ENCODE results near the gene E2F2. TPM values are rescaled to one million over a fixed set of nuclear protein-coding genes. Genes with fewer than 3 reads are reported as not detected.
A peak's percentile ranks its signal among the peaks of the same experiment; 100 is the strongest.

The E2F2 gene
- total RNA-seq, 6 donors from 2014 or later = 0.69 to 1.9 (median 1.1) TPM

DNA sequence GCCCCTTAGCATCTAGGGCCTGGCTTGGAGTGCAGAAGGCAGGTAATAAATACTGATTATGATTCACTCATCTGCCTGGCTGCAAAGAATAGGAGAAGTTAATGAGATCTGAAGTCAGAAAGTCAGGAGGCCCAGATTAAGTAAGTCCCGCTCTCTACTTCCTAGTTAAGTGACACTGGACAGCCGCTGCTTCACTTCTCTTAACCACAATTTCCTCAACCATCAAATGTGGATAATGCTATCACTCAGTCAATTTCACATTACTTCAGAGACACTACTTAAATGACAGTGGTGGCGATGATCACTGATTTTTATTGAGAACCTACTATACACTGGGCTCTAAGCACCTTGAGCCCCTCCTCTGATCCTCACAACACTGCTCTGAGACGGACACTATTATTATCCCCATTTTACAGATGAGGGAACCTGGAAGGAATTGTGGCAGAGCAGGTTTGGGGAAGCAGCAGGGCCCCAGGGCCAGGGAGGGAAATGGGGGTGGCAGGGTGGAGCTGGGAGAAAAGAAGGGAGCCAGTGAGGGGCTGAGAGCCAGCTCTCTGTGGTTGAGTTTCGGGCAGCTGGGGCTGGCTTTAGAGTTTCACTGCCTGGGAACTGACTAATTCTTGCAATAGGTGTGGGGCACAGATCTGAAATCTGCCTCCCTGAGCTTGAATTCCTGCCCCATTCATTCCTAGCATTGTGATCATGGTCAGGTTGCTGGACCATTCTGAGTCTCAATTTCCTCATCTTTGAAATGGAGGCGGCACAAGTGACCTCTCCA, 2.4 kb upstream of the E2F2 start:
- H3K4me1 ChIP-seq = peaks cover 32 to 51% (median 36%) of the 10 kb centered on the region in 4 donors
- H3K27me3 ChIP-seq = no peaks in the 10 kb centered on the region
- WGBS, 2 donors = 56 to 79% methylated on average over 6 of the region's 6 CpGs
- no peak for TF ChIP-seq EP300 (IDR thresholded peaks at IDR 0.05)
- no peak for TF ChIP-seq POLR2AphosphoS5 (IDR thresholded peaks at IDR 0.05)
- no peak for TF ChIP-seq POLR2A (IDR thresholded peaks at IDR 0.05)
- TF ChIP-seq, protein P1, sequence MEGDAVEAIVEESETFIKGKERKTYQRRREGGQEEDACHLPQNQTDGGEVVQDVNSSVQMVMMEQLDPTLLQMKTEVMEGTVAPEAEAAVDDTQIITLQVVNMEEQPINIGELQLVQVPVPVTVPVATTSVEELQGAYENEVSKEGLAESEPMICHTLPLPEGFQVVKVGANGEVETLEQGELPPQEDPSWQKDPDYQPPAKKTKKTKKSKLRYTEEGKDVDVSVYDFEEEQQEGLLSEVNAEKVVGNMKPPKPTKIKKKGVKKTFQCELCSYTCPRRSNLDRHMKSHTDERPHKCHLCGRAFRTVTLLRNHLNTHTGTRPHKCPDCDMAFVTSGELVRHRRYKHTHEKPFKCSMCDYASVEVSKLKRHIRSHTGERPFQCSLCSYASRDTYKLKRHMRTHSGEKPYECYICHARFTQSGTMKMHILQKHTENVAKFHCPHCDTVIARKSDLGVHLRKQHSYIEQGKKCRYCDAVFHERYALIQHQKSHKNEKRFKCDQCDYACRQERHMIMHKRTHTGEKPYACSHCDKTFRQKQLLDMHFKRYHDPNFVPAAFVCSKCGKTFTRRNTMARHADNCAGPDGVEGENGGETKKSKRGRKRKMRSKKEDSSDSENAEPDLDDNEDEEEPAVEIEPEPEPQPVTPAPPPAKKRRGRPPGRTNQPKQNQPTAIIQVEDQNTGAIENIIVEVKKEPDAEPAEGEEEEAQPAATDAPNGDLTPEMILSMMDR (IDR thresholded peaks at IDR 0.05) = no peak
- peak overlapping the region in 3 of 4 donors; percentile 39 to 74 (median 62) for H3K27ac ChIP-seq
- no peak overlapping the region for H3K4me3 ChIP-seq
- ATAC-seq (ENCODE audit: low FRiP score in 2 of 2) = peak; percentile 26 to 41
- peak in 1 of 2 donors; percentile 65 for DNase-seq
- no peaks in the 10 kb centered on the region for H3K9me3 ChIP-seq
- H3K36me3 ChIP-seq = no peaks in the 10 kb centered on the region

DNA sequence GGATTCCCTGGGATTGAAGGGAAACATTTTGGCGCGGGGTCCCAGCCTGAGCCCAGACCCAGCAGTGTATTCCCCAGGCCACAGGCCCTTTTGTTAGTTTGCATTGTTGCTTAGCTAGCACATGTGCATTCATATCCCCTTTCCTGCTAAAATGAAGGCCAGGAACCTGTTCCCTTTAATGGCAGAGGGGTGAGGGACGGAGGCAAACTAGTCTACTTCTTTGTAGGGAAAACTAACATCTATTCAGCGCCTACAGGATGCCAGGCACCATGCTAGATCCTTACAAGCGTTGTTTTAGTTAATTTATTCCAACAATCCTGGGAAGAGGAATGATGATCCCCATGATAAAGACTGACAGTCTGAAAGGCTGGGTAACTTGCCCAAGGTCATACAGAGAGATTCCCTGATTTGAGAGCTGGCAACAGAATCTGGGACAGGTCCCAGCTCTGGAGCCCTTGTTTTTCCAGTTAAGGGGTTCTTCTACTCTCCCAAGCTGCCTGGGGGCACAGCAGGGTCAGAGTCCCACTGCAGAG, 595 bp upstream of the E2F2 start:
- Histone ChIP-seq H3K4me1 (peaks cover 41 to 69% (median 50%) of the 10 kb centered on the region in 4 donors), H3K36me3 (no peaks in the 10 kb centered on the region), H3K27ac (peak overlapping the region in 3 of 4 donors; percentile 27 to 82 (median 44)), H3K9me3 (no peaks in the 10 kb centered on the region), H3K27me3 (no peaks in the 10 kb centered on the region), H3K4me3 (peak overlapping the region in 3 of 4 donors; percentile 52 to 65 (median 63))
- DNase-seq = no peak
- TF ChIP-seq POLR2A (IDR thresholded peaks at IDR 0.05) = no peak
- no peak for TF ChIP-seq POLR2AphosphoS5 (IDR thresholded peaks at IDR 0.05)
- WGBS, 2 donors = 40 to 44% methylated on average over 5 of the region's 5 CpGs
- ATAC-seq (ENCODE audit: low FRiP score in 2 of 2) = no peak

DNA sequence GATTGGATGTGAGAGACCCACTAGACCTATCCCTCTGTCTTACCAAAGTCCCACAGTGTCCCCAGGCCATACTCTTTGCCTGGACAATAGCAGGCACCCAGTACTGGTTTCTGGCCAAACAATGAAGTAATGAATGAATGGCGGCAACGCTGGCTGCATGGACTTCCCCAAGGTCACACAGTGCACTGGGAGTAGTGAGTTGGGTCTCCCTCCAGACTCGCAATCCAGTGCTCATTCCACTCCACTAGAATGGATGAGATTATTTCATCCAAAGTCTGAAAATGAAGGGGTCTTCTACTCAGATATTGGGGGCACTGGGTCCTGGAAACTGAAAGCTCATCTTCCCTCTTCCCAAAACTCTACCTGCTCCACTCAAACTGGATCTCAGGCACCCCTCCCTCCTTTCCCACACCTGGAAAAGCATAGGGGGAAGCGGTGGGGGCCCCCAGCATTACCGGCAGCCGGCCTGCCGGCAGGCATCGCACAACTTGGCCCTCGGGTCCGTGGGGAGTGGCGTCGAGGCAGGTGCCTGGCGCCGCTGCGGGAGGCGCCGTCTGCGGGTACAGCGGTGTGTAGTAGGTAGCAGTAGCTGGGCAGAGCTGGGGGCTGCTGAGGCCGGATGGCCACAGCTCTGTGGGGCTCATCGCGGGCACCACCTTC, 816 bp downstream of the E2F2 start:
- DNase-seq (peak in 1 of 2 donors; percentile 86), ATAC-seq (ENCODE audit: low FRiP score in 2 of 2) (peak in 1 of 2 donors; percentile 1)
- Histone ChIP-seq H3K36me3 (no peaks in the 10 kb centered on the region), H3K9me3 (no peaks in the 10 kb centered on the region), H3K27ac (peak overlapping the region in 2 of 4 donors; percentile 9 to 82), H3K4me1 (peaks cover 41 to 80% (median 56%) of the 10 kb centered on the region in 4 donors), H3K27me3 (no peaks in the 10 kb centered on the region), H3K4me3 (peak overlapping the region; percentile 30 to 65 (median 58))
- 8 to 100% methylated on average over 1 to 22 of the region's 22 CpGs for WGBS, 2 donors
- TF ChIP-seq POLR2AphosphoS5 (IDR thresholded peaks at IDR 0.05) (no peak), POLR2A (IDR thresholded peaks at IDR 0.05) (no peak), EP300 (IDR thresholded peaks at IDR 0.05) (no peak)
- TF ChIP-seq, protein P1 (IDR thresholded peaks at IDR 0.05) = no peak

DNA sequence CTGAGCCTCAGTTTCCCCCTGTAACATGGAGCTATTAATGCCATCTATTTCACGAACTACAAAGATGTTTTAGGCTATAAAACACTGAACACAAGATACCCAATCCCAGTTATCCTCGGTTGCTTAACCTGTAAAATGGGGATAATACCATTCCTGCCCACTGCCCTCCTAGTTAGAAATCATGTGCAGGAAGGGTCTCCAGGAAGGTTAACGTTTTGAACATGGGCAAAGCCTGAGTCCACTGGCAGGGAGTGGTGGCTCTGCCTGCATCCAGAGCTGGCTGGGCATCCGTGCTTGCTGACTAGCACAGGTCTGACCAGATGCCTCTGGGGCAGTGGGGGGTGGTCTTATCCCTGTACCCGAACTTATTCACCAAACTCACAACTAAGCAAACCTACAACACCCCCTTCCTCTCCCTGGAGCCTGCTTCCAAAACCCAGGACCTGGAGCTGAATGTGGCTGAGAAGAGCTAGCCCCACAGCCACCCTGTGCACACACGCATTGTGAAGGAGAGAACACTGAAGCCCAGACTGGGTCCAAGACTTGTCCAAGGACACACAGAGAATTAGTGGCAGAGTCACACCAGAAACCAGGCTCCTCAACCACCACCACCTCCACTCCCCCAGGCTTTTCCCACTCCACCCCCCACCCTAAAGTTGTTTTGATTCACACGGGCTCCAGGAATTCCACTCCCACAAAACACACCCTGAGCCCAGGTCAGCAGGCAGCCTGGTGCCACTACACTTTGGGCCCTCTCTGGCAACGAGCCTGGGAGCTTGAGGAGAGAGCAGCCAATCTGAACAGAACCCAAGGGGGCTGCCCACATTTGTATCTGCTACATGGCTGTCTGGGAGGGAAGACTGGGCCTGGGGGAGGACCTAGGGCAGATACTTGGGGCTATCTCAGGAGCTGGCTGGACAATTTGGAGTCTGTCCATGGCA, 1.6 kb downstream of the E2F2 start:
- peaks cover 41 to 88% (median 64%) of the 10 kb centered on the region in 4 donors for H3K4me1 ChIP-seq
- no peaks in the 10 kb centered on the region for H3K36me3 ChIP-seq
- WGBS, 2 donors = 53 to 56% methylated on average over 8 of the region's 8 CpGs
- no peak for ATAC-seq (ENCODE audit: low FRiP score in 2 of 2)
- TF ChIP-seq EP300 (IDR thresholded peaks at IDR 0.05) (no peak), POLR2A (IDR thresholded peaks at IDR 0.05) (no peak), POLR2AphosphoS5 (IDR thresholded peaks at IDR 0.05) (no peak)
- TF ChIP-seq, protein P1 (IDR thresholded peaks at IDR 0.05) = no peak
- H3K4me3 ChIP-seq = peak overlapping the region in 1 of 4 donors; percentile 63
- peak overlapping the region in 2 of 4 donors; percentile 22 to 82 for H3K27ac ChIP-seq
- no peak for DNase-seq
- no peaks in the 10 kb centered on the region for H3K27me3 ChIP-seq
- no peaks in the 10 kb centered on the region for H3K9me3 ChIP-seq
